NCI-H526 treated with DMSO at 0.1 percent for 48 hours (cell line): Measurements from ENCODE around the gene MPHOSPH10.
A peak's percentile ranks its signal among the peaks of the same experiment; 100 is the strongest.
"Not testable (repeated sequence)": the region's sequence is repeated elsewhere in the genome, so short reads cannot be mapped to it uniquely, and the experiment has no call there.

ENCODE experiments used
- DNase-seq: peaks from one replicate; lab custom pipeline; 2025; lab: John Stamatoyannopoulos, UW

MPHOSPH10 gene, protein sequence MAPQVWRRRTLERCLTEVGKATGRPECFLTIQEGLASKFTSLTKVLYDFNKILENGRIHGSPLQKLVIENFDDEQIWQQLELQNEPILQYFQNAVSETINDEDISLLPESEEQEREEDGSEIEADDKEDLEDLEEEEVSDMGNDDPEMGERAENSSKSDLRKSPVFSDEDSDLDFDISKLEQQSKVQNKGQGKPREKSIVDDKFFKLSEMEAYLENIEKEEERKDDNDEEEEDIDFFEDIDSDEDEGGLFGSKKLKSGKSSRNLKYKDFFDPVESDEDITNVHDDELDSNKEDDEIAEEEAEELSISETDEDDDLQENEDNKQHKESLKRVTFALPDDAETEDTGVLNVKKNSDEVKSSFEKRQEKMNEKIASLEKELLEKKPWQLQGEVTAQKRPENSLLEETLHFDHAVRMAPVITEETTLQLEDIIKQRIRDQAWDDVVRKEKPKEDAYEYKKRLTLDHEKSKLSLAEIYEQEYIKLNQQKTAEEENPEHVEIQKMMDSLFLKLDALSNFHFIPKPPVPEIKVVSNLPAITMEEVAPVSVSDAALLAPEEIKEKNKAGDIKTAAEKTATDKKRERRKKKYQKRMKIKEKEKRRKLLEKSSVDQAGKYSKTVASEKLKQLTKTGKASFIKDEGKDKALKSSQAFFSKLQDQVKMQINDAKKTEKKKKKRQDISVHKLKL

DNA sequence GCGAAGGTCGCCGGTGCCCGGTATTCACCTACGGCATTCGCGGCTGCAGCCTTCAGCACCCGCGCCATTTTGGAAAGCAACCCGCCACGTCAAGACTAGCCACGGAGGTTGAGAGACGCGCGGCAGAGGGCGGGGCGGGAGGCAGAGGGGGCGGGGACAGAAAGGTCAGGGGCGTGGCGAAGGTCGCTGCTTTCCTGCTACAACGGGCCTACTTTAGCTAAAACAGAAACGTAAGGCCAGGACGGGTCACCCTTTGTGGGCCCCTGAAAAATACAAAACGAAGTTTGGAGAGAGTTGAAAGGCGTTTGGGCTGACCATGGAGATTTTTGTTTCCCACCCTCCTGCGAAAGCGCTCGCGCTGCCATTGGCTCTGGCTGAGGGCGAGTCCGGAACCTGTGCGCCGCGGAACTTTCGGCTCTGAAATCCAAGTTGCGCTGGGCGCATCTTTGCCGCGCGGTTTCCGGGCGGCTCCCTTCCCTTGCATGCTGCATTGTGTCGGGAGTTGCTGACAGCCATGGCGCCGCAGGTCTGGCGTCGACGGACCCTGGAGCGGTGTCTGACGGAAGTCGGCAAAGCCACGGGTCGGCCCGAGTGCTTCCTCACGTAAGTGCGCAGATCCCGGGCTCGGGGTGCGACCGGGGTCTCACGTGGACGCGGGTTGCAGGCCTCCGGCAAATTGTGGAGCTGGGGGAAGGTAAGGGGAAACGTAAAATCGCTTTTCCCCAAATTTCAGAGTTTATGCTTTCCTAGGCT is at the start of gene MPHOSPH10, which contains the start of gene MCEE:
Gene MPHOSPH10 (plus strand): TSS at position 483 of the 753 bp plus-strand sequence. CDS start 32 bp downstream, at position 515.
Gene MCEE (minus strand): TSS at position 78 of the 753 bp plus-strand sequence. CDS start 10 bp downstream, at position 68.
- peak; percentile 85 for DNase-seq

DNA sequence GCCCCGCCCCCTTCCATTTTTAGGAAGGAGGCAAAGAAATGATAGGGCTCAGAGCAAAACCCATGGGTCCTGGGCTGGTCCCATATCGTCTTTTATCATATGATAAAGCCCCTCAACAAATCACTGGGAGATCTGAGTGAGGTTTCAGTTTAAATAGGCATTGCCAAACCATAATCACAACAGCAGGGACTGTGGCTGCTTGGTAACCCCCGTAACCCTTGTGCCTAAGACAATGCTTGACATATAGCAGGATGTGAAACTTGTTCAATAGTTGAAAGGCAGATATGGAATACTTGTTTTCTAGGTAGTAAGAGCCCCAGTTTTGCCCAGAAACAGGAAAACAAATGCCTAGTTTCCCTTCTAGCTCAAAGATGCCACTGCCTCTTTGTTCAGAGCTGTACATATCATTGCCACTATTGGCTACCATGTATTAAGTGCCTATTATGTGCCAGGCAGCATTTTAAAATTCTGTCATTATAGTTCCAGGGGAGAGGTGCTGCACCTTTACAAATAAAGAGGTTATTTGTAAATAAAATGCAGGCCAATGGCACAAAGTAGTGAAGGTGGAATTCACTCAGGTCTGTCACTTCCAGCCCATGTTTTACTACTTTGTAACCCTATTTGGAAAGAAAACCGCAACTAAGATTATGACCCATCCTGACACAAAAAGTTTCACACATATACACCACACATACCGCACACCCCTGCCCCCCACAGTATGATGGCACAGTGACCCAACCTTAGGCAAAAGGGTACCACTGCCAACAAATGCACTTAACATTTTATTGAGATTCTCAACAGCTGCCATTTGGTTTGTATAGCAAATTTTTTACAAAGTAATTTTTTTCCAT is 47.8 kb upstream of the MPHOSPH10 start:
- DNase-seq: no peak

DNA sequence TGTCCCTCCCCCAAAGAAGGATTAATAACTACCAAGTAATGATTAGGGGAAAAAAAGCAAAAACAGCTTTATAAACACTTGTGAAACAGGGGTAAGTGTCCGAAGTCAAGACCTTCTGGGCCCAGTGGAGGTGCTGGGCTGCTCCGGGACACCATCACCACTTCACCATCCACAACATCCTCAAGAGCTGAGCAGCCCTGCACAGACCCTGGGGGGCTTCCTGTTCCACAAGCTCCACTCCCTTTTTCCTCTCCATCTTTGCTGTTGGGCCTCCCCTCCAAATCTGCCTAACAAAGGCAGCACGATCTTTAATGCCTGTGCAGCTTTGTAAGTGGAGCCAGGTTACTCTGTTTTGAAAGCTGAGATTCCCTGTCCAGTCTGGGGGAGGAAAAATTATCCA is 47.1 kb upstream of the MPHOSPH10 start:
- not testable (repeated sequence) for DNase-seq

DNA sequence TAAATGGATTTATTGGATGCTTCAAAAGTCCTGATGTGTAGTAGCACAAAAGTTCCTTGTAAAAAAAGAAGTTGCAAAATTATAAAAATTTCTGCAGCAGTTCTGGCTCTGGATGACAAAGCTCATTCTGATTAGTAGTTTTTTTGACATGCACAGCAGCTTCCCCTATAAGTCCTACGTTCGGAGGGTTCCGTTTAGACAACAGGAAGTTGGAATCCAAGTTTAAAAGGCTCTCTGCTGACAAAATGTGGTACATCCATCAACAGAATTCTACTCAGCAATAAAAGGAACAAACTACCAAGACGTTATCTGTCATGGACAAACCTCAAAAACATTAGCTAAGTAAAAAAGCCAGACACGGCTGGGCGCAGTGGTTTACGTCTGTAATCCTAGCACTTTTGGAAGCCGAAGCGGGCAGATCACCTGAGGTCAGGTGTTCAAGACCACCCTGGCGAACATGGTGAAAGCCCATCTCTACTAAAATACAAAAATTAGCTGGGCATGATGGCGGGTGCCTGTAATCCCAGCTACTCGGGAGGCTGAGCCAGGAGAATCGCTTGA is 46.6 kb upstream of the MPHOSPH10 start:
- not testable (repeated sequence) for DNase-seq

DNA sequence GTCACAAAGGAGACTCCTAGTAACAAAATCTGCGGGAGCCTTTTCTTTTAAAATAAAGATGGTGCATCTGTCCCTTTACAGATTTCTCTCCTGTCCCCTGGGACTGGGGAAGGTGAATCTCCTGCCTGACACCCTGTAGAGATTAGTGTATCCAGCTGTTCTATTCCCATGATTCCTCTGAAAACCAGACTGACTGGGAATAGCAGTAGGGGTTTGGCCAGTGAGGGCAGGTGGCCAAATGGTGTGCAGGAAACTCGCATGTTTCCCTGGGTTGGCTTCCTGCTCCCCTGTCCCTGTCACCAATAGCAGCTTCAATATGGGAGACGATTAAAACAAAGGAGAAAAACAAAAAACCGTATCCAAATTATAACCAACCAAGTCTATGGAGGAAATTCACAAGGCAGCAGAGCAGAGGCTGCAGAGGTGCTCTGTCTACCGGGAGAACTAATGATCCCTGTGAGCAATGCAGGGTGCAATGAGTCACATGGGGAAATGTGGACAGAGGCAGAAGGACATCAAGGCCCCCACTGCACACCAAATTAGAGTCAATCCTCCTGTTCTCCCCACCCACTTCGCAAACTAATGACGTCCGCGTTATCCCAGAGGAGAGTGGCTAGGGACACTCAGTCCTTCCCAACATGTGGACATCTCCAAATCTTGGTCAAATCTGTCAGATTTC is 45.0 kb upstream of the MPHOSPH10 start:
- not testable (repeated sequence) for DNase-seq

DNA sequence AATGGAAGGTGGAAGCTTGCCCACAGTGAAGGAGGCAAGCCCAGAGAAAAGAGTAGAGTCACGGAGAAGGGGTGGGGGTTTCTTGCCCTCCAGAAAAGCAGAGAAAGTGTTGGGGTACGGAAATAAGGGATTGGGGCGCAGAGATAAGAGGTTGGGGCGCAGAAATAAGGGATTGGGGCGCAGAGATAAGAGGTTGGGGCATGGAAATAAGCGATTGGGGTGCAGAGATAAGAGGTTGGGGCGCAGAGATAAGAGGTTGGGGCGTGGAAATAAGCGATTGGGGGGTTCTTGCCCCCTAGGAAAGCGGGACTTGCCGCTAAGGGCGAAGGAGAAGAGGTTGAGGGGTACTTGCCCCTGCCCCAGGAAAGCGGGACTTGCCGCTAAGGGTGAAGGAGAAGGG is 41.0 kb upstream of the MPHOSPH10 start:
- not testable (repeated sequence) for DNase-seq

DNA sequence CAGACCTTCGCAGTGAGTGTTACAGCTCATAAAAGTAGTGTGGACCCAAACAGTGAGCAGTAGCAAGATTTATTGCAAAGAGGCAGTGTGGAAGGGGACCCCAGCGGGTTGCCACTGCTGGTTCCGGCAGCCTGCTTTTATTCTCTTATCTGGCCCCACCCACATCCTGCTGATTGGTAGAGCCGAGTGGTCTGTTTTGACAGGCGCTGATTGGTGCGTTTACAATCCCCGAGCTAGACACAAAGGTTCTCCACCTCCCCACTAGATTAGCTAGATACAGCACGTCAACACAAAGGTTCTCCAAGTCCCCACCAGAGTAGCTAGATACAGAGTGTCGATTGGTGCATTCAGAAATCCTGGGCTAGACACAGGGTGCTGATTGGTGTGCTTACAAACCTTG is 38.6 kb upstream of the MPHOSPH10 start:
- not testable (repeated sequence) for DNase-seq

DNA sequence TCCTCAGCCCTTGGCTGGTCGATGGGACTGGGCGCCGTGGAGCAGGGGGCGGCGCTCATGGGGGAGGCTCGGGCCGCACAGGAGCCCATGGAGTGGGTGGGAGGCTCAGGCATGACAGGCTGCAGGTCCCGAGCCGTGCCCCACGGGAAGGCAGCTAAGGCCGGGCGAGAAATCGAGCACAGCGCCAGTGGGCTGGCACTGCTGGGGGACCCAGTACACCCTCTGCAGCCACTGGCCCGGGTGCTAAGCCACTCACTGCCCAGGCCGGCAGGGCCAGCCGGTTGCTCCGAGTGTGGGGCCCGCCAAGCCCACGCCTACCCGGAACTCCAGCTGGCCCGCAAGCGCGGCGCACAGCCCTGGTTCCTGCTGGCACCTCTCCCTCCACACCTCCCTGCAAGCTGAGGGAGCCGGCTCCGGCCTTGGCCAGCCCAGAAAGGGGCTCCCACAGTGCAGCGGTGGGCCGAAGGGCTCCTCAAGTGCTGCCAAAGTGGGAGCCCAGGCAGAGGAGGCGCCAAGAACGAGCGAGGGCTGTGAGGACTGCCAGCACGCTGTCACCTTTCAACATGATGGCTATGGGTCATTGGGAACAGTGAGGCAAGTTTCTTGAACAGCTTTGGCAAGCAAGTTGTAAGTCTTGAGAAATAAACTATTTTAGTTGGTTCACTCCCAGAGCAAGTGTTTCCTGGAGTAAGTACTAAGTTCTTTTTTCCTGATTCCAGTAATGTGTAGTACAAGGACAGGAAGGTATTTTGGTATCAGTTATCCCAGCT is 37.8 kb upstream of the MPHOSPH10 start:
- DNase-seq: not testable (repeated sequence)

DNA sequence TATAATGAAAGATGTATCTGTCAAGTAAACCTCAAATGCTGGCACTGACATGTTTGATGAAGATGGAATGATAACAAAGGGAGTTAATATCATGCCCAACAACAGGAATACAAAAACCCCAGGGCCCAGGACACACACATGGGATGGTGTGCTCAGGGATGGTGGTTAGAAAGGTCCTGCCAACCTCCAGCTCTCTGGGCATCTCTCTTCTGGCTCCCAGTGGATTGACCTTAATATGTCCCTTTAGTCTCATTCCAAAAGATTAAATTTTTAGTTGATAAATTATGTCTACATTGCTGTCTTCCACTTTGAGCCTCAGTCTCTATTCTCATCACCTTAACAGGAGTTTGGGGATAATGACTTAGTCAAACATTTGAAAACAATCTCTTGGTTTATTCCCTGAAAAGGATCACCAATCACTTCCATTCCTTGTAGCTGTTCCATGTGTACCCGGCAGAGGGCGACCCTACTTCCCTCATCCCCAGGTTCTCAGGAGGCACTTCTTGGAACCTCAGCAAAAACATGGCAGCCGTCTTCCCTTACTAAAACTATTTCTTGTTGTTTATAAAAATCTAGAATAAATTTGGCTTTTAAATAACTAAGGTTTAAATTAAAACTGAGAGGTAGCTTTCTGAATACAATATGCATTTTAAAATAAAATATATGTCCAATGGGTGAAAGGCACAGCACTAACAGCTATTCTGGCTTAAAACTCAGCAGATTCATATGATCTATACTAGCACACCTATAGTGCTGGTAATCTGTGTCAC is 30.1 kb upstream of the MPHOSPH10 start:
- peak; percentile 8 for DNase-seq

DNA sequence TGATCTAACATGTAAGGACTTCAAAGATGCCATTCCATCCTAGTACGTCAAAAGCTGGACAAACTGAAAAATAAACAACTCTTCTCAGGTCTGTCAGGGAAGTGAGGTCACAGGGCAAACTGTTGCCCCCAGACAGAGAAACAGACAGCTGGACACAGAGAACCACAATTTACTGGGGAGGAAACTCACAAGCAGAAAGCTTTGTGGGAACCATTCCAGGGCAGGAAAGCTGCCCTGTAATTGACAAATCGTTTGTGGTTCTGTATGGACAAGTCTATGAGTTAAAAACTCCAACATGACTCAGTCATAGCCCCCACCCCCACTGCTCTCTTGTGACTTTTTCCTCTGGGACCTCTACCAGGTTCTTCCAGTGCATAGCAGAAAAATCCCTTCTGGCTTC is 28.8 kb upstream of the MPHOSPH10 start:
- DNase-seq: no peak

DNA sequence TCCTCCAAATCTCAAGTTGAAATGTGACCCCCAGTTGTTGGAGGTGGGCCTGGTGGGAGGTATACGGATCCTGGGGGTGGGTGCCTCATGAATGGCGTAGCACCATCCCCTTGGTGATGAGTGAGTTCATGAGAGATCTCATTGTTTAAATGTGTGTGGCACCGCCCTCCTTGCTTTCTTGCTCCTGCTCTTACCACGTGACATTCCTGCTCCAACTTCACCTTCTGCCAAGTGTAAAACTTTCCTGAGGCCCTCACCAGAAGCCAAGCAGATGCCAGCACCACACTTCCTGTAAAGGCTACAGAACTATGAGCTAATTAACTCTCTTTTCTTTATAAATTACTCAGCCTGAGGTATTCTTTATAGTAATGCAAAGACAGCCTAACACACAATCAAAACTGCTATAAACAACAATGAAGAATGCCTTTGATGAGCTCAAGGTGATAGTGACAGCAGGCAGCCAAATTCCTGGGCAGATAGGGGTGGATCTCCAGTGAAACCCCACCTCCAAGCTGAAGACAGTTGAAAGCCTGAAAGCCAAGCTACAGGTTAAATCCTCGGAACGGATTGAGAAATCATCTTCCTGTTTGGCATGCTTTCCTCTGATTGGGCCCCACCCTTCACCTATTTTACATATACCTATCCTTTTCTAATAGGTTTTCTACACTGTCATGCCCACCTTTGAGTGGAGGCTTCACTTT is 27.3 kb upstream of the MPHOSPH10 start:
- DNase-seq: no peak

DNA sequence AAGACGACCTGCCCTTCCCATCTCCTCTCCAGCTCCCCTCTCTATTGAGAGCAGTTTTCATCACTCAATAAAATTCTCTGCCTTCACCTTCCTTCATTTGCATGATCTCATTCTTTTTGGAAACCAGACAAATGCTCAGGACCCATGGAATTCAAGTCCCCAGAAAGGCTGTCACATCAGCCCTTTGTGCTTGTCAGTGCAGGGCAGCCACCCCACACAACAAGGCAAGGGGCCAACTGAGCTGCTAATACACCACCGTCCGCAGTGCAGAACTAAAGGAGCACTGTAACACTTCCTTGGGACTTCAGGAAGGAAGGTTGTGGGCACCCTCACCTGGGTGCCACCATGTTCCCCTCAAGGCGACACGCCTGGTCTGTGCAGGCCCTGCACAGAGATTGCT is 26.6 kb upstream of the MPHOSPH10 start:
- DNase-seq: no peak

DNA sequence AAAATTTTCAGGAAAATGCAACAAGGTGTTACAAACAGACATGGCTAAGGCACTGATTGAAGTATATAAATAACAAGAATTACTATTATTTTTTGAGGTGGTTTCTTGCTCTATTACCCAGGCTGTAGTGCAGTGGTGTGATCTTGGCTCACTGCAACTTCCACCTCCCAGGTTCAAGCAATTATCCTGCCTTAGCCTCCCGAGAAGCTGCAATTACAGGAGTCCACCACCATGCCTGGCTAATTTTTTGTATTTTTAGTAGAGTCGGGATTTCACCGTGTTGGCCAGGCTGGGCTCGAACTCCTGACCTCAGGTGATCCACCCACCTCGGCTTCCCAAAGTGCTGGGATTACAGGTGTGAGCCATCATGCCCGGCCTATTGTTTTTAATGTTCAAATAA is 24.0 kb upstream of the MPHOSPH10 start:
- DNase-seq: not testable (repeated sequence)

DNA sequence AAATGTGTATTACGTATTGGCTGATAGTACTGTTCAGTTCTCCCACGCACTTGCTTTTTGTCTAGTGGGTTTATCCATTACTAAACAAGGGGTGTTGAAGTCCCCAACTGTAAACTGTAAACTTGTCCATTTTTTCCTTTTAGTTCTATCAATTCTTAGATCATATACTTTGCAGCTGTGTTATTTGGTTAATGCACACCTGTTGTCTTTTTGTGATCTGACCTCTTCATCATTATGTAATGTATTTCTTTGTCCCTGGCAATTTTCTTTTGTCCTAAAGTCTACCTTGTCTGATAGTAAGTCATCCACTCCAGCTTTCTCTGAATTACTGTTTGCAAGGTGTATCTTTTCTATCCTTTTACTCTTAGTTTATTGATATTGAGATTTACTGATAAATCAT is 22.3 kb upstream of the MPHOSPH10 start:
- no peak for DNase-seq

DNA sequence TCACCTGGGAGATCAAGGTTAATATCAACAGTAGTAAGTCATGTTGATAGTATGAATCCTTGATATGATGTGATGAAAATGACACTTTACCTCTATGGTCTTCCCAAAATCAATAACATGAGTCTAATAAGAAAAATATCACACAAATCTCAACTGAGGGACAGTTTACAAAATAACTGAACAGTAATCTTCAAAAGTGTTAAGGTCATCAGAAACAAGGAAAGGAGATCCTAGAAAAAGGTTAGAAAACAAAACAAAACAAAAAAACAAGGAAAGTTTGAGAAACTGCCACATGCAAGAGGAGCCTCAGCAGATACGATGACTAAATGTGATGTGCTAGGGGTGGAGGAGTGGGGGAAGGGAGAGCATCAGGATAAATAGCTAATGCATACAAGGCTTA is 16.6 kb upstream of the MPHOSPH10 start:
- DNase-seq: no peak

DNA sequence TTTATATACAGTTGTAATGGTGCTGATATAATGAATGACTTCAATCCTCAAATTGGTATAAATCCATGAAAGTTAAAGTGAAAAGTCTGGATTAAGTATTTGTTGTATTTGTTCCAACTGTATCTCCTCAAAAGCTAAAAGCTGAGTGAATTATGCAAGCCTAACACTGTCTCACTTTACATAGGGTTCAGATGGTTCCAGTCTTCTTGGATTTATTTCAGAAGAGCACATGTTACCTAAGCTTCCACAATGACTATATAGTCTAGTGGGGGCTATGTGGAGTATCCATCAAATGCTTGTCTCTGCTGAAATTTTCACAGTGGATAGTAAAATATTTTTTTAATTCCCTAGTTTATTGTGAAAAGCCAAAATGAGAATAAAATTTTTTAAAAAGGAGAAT is 13.4 kb upstream of the MPHOSPH10 start:
- no peak for DNase-seq

DNA sequence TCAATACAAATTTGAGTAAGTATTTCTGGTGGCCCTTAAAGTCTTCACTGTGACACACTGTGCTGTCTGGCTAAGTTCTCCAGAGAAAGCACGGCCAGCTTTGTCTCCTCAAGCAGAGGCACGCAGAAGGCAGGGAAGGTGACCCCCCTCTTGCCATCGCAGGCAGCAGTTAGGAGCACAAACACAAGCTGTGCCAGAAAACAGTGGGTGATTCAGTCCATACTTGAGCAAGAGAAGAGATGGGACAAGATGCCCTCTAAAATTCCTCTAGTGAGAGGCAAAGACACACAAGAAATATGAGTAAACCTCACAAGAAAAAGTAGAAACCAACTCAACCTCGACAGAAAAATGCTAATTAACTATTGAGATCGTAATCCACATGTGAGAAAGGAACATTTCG is 10.2 kb upstream of the MPHOSPH10 start:
- no peak for DNase-seq

DNA sequence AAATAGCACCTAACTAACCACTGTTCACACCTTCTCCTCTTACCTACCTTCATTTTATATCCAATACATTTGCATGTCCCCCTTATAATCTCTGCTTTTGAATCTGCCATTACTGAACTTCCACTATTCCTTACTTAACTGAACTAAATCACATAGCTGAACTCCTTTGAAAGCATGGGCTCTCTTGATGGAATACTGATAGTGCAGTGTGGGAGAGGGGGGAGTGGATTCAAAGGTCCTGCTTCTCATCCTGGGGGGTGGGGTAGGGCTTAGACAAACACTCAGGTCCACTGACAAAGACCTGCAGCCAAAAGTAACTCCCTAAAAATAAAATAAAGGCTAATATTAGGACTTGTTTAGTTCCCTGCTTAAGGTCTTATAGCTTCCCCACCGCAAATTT is 9.0 kb upstream of the MPHOSPH10 start:
- DNase-seq: no peak
